Breast epithelium (tissue), 3 donors: ENCODE measurements around the gene ZSWIM4.

ENCODE experiments used
- CTCF ChIP-seq, 3 donors: fragments of 450-650 bp; IDR thresholded peaks; one replicate each; pipeline ENCODE4 v1.5.1; 2016 to 2017; ENCODE audit warnings: antibody characterized with exemption in 3 of 3, mild to moderate bottlenecking in 3 of 3, moderate library complexity in 3 of 3
- POLR2AphosphoS5 ChIP-seq, 3 donors: sonication (generic); formaldehyde crosslinking; IDR thresholded peaks; one replicate each; pipeline ENCODE4 v1.6.1; 2017; ENCODE audit warnings: antibody characterized with exemption in 3 of 3

- TF ChIP-seq CTCF (IDR thresholded peaks at IDR 0.05) = no peak
- TF ChIP-seq POLR2AphosphoS5 (IDR thresholded peaks at IDR 0.05) = no peak
These were observed 31.5 kb downstream of the ZSWIM4 start for GRCh38 chr19:13826652-13827235.
